CD4-positive, alpha-beta T cell (primary cell): ENCODE measurements around the gene TMEM163. TPM values are rescaled to one million over a fixed set of nuclear protein-coding genes. Genes with fewer than 3 reads are reported as not detected.

Source experiments
- ATAC-seq: fragments of 200-7000 bp; cut with Tn5 transposase; one replicate; pipeline ENCODE4 v1.10.0; 2022; ENCODE audit warnings: mild to moderate bottlenecking; ENCODE audit not compliant: poor library complexity
- CTCF ChIA-PET: fragments of 350-600 bp; sonication (Branson Sonifier 250); formaldehyde crosslinking; loops from one replicate; lab custom pipeline; 2021; ENCODE audit warnings: antibody characterized with exemption, inconsistent platforms; lab: Charles Lee
- POLR2A ChIA-PET: fragments of 350-600 bp; sonication (Branson Sonifier 250); formaldehyde crosslinking; loops from one replicate; lab custom pipeline; 2021; ENCODE audit warnings: antibody characterized with exemption, inconsistent platforms; lab: Charles Lee
- DNase-seq, 14 experiments: peaks; one replicate each; pipeline ENCODE4 v3.0.0-alpha.2; 2013 to 2020; ENCODE audit warnings: mixed read lengths in 2 of 14
- H3K27ac ChIP-seq, 2 donors: one replicate each; pipeline versions ENCODE4 v1.5.1 to v1.7.0; 2013; ENCODE audit warnings: low read length in 2 of 2, low read depth in 1 of 2, mild to moderate bottlenecking in 1 of 2
- H3K27me3 ChIP-seq, 2 experiments: 1 replicate in 1 of 2; 2 replicates in 1 of 2; pipeline versions ENCODE4 v1.6.1 to v1.7.0; 2013; ENCODE audit warnings: low read length in 2 of 2, control low read depth in 1 of 2, mild to moderate bottlenecking in 1 of 2, moderate library complexity in 1 of 2; ENCODE audit not compliant: insufficient read depth in 2 of 2, control insufficient read depth in 1 of 2
- H3K36me3 ChIP-seq: one replicate; pipeline ENCODE4 v1.6.1; 2013; ENCODE audit warnings: low read length, control low read depth; ENCODE audit not compliant: insufficient read depth
- H3K4me1 ChIP-seq: one replicate; pipeline ENCODE4 v1.6.1; 2013; ENCODE audit warnings: low read length, control low read depth; ENCODE audit not compliant: insufficient read depth
- H3K4me3 ChIP-seq: one replicate; pipeline ENCODE4 v1.5.1; 2013; ENCODE audit warnings: mild to moderate bottlenecking, low read length, moderate library complexity
- H3K9me3 ChIP-seq, 2 experiments: 1 replicate in 1 of 2; 2 replicates in 1 of 2; pipeline versions ENCODE4 v1.6.1 to v1.7.0; 2013; ENCODE audit warnings: low read length in 2 of 2, mild to moderate bottlenecking in 2 of 2, control low read depth in 1 of 2, moderate library complexity in 1 of 2; ENCODE audit not compliant: control insufficient read depth in 1 of 2, insufficient read depth in 1 of 2
- H3K27ac Mint-ChIP-seq: one replicate; pipeline ENCODE4 v1.8.0; 2020; ENCODE audit warnings: mixed read lengths
- H3K27me3 Mint-ChIP-seq: one replicate; pipeline ENCODE4 v1.8.0; 2021; ENCODE audit warnings: mixed read lengths
- H3K36me3 Mint-ChIP-seq: one replicate; pipeline ENCODE4 v1.8.0; 2021; ENCODE audit warnings: low read depth, mixed read lengths
- H3K4me1 Mint-ChIP-seq: one replicate; pipeline ENCODE4 v1.8.0; 2021; ENCODE audit warnings: low read depth, mixed read lengths
- H3K4me3 Mint-ChIP-seq: one replicate; pipeline ENCODE4 v1.8.0; 2020; ENCODE audit warnings: mild to moderate bottlenecking, mixed read lengths
- H3K9me3 Mint-ChIP-seq: one replicate; pipeline ENCODE4 v1.8.0; 2020; ENCODE audit warnings: mixed read lengths
- CTCF ChIP-seq: fragments of 200-600 bp; IDR thresholded peaks from one replicate; pipeline ENCODE4 v1.8.0; 2022; ENCODE audit warnings: antibody characterized with exemption, mild to moderate bottlenecking
- intact Hi-C, 2 experiments: fragments of 100-400 bp; cut with DNase I in 1 of 2; cut with micrococcal nuclease in 1 of 2; formaldehyde crosslinking; loops; one replicate each; pipeline versions ENCODE4 v1.15.1 to v1.9.0; 2023 to 2025; cut with DNase I, micrococcal nuclease
- total RNA-seq, 174 experiments: library from RNA in 2 of 174; stranded (reverse) in 2 of 174; gene quantifications; one replicate each; pipeline ENCODE4 v1.2.3 and lab custom pipeline; 2021 to 2026

TMEM163 gene
- total RNA-seq, 2 experiments from 2014 or later: 0.14 to 0.47 TPM

GRCh38 chr2:134640494-134640893 is 78.3 kb downstream of the TMEM163 start:
- Histone ChIP-seq H3K27ac (no peak overlapping the region), H3K4me3 (no peak overlapping the region), H3K4me1 (no peaks in the 10 kb centered on the region), H3K9me3 (no peaks in the 10 kb centered on the region), H3K36me3 (no peaks in the 10 kb centered on the region), H3K27me3 (no peaks in the 10 kb centered on the region)
- DNase-seq (no peak), ATAC-seq (no peak)
- Mint-ChIP-seq H3K4me3 (no peak overlapping the region), H3K9me3 (no peaks in the 10 kb centered on the region), H3K36me3 (no peaks in the 10 kb centered on the region), H3K27ac (no peak overlapping the region), H3K4me1 (no peaks in the 10 kb centered on the region), H3K27me3 (no peaks in the 10 kb centered on the region)
- CTCF ChIA-PET: interaction anchor here (1.7 kb wide), 1 partner anchor 8 kb away, joined by 3 read pairs; no protein-coding TSS in a partner anchor
- TF ChIP-seq CTCF: no peak
- POLR2A ChIA-PET: no interaction called here
- intact Hi-C loops: no loop called here

DNA sequence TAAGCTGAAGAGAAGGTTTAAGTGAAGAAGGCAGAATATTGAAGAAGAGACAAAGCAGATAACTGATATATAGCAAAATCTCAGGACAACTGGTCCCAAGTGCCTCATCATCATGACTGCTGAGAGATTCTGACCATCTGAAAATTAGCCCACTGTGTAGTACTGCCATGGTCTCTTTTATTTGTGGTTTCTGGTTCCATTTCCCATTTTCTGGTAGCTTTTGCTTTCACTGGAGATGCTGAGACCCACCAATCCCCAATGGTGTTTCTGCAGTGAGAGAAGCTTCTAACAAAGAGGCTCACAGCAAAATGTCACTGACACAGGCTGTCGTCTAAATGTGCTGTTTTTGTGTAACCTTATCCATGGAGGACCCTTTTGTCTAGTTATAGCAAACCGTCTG is 79.5 kb downstream of the TMEM163 start:
- intact Hi-C loops: no loop called here
- no peak overlapping the region for H3K4me3 Mint-ChIP-seq

DNA sequence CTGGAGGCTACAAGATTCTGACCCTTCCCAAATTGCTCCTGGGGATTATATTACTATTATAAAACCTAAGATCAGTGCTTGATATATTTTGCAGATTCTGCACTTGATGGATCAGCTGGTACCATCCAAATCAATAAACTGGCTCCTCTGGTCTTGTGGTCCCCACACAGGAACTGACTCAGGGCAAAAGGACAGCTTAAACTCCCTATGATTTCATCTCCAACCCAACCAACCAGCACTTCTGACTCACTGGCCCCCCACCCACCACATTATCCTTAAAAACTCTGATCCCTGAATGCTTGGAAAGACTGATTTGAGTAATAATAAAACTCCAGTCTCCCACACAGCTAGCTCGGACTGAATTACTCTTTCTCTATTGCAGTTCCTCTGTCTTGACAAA is 82.1 kb downstream of the TMEM163 start:
- TF ChIP-seq CTCF: no peak
- Mint-ChIP-seq H3K4me1 (peaks cover 6% of the 10 kb centered on the region), H3K9me3 (no peaks in the 10 kb centered on the region), H3K36me3 (no peaks in the 10 kb centered on the region), H3K27ac (no peak overlapping the region), H3K4me3 (no peak overlapping the region), H3K27me3 (no peaks in the 10 kb centered on the region)
- Histone ChIP-seq H3K36me3 (no peaks in the 10 kb centered on the region), H3K27ac (no peak overlapping the region), H3K27me3 (no peaks in the 10 kb centered on the region), H3K4me3 (no peak overlapping the region), H3K4me1 (no peaks in the 10 kb centered on the region), H3K9me3 (no peaks in the 10 kb centered on the region)
- intact Hi-C loops: no loop called here
- CTCF ChIA-PET: no interaction called here
- POLR2A ChIA-PET: no interaction called here
- ATAC-seq: no peak
- no peak for DNase-seq

More for the DNA sequence above, 79.5 kb downstream of the TMEM163 start:
- no peak overlapping the region for H3K27ac Mint-ChIP-seq
- TF ChIP-seq CTCF: no peak
- CTCF ChIA-PET: no interaction called here
- no peaks in the 10 kb centered on the region for H3K9me3 ChIP-seq
- H3K27me3 Mint-ChIP-seq: no peaks in the 10 kb centered on the region
- no peaks in the 10 kb centered on the region for H3K27me3 ChIP-seq
- H3K4me3 ChIP-seq: no peak overlapping the region
- H3K4me1 ChIP-seq: no peaks in the 10 kb centered on the region
- DNase-seq (no peak), ATAC-seq (no peak)
- no peaks in the 10 kb centered on the region for H3K36me3 Mint-ChIP-seq
- peaks cover under 1% of the 10 kb centered on the region for H3K4me1 Mint-ChIP-seq
- no peaks in the 10 kb centered on the region for H3K36me3 ChIP-seq
- no peaks in the 10 kb centered on the region for H3K9me3 Mint-ChIP-seq
- no peak overlapping the region for H3K27ac ChIP-seq
- POLR2A ChIA-PET: no interaction called here
